ENCODE measurements around the gene BMI1. TPM values are rescaled to one million over a fixed set of nuclear protein-coding genes. Genes with fewer than 3 reads are reported as not detected.

Gene BMI1
- total RNA-seq, 4 donors from 2014 or later = 24.4 to 55.3 (median 38.5) TPM

- peaks cover 10% of the 10 kb centered on the region for H3K27me3 ChIP-seq
- H3K4me3 ChIP-seq = no peak overlapping the region
- no peaks in the 10 kb centered on the region for H3K9me3 ChIP-seq
- DNase-seq (ENCODE audit: low spot score in 2 of 2) = no peak
- H3K36me3 ChIP-seq = no peaks in the 10 kb centered on the region
- H3K27ac ChIP-seq = no peak overlapping the region
- H3K4me1 ChIP-seq = no peaks in the 10 kb centered on the region
- TF ChIP-seq CTCF (IDR thresholded peaks at IDR 0.05) (no peak), POLR2AphosphoS5 (IDR thresholded peaks at IDR 0.05) (no peak), EP300 (IDR thresholded peaks at IDR 0.05) (no peak), POLR2A (IDR thresholded peaks at IDR 0.05) (no peak)
- 87% methylated on average over 5 of the region's 5 CpGs for WGBS
These were observed 43.7 kb downstream of the BMI1 start for GRCh38 chr10:22364407-22365140.

GRCh38 chr10:22365233-22365632 lies 44.3 kb downstream of the BMI1 start:
- Histone ChIP-seq H3K9me3 (no peaks in the 10 kb centered on the region), H3K4me3 (no peak overlapping the region), H3K4me1 (no peaks in the 10 kb centered on the region), H3K36me3 (no peaks in the 10 kb centered on the region), H3K27me3 (peaks cover 10% of the 10 kb centered on the region), H3K27ac (no peak overlapping the region)
- 92% methylated on average over 1 of the region's 1 CpG for WGBS
- no peak for DNase-seq (ENCODE audit: low spot score in 2 of 2)
- TF ChIP-seq EP300 (IDR thresholded peaks at IDR 0.05) (no peak), POLR2AphosphoS5 (IDR thresholded peaks at IDR 0.05) (no peak), POLR2A (IDR thresholded peaks at IDR 0.05) (no peak), CTCF (IDR thresholded peaks at IDR 0.05) (no peak)

- peaks cover 10% of the 10 kb centered on the region for H3K27me3 ChIP-seq
- no peak overlapping the region for H3K27ac ChIP-seq
- no peak for TF ChIP-seq POLR2AphosphoS5 (IDR thresholded peaks at IDR 0.05)
- TF ChIP-seq CTCF (IDR thresholded peaks at IDR 0.05) = no peak
- TF ChIP-seq POLR2A (IDR thresholded peaks at IDR 0.05) = no peak
- TF ChIP-seq EP300 (IDR thresholded peaks at IDR 0.05) = no peak
These were observed 44.9 kb downstream of the BMI1 start for GRCh38 chr10:22365644-22366434.

GRCh38 chr10:22366435-22366703 lies 45.5 kb downstream of the BMI1 start:
- no peak overlapping the region for H3K27ac ChIP-seq

More at GRCh38 chr10:22365644-22366434, 44.9 kb downstream of the BMI1 start:
- Histone ChIP-seq H3K9me3 (no peaks in the 10 kb centered on the region), H3K4me3 (no peak overlapping the region), H3K4me1 (no peaks in the 10 kb centered on the region), H3K36me3 (no peaks in the 10 kb centered on the region)
- WGBS = 79% methylated on average over 4 of the region's 4 CpGs
- DNase-seq (ENCODE audit: low spot score in 2 of 2) = no peak

More at GRCh38 chr10:22366435-22366703, 45.5 kb downstream of the BMI1 start:
- H3K4me3 ChIP-seq = no peak overlapping the region
- no peaks in the 10 kb centered on the region for H3K4me1 ChIP-seq
- no peak for DNase-seq (ENCODE audit: low spot score in 2 of 2)
- H3K36me3 ChIP-seq = no peaks in the 10 kb centered on the region
- H3K27me3 ChIP-seq = peaks cover 10% of the 10 kb centered on the region
- no peaks in the 10 kb centered on the region for H3K9me3 ChIP-seq
- TF ChIP-seq POLR2A (IDR thresholded peaks at IDR 0.05) (no peak), CTCF (IDR thresholded peaks at IDR 0.05) (no peak), EP300 (IDR thresholded peaks at IDR 0.05) (no peak), POLR2AphosphoS5 (IDR thresholded peaks at IDR 0.05) (no peak)

All from suprapubic skin (tissue), 4 donors.